ENCODE measurements around the gene ZNF532. TPM values are rescaled to one million over a fixed set of nuclear protein-coding genes. Genes with fewer than 3 reads are reported as not detected.

ZNF532 gene
- total RNA-seq, 1 experiment from 2014 or later = 21.1 TPM

DNA sequence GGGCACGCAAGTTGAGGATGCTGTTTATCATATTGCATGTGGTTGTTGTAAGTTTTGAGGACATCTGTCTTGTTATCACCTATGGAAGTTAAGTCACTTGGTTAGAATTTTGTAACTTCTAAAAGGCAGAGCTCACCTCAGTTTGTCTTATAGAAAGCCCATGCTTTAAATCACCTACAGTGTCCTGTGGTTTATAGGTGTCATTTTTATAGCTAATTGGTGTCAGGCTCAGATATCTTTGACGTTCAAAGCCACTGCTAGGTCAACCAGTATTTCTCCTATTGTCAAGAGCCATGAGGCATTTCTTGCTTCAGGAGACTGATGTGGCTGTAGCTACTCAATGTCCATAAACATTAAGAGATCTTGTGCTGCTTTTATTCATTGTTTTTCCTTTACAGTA, 16.8 kb downstream of the ZNF532 start:
- Histone ChIP-seq H3K4me3 (no peak overlapping the region), H3K79me2 (ENCODE audit: low read depth) (no peaks in the 10 kb centered on the region), H3F3A (ENCODE audit: insufficient read depth, low read depth) (no peaks in the 10 kb centered on the region), H3K36me3 (ENCODE audit: low read depth) (no peaks in the 10 kb centered on the region), H3K27me3 (ENCODE audit: insufficient read depth, low read depth) (no peaks in the 10 kb centered on the region), H3K4me2 (no peak overlapping the region), H4K20me1 (ENCODE audit: insufficient read depth) (no peaks in the 10 kb centered on the region), H3K9me2 (ENCODE audit: insufficient read depth) (no peaks in the 10 kb centered on the region), H3K27ac (no peak overlapping the region), H2AFZ (no peak overlapping the region), H3K9me3 (ENCODE audit: insufficient read depth, low read depth) (no peaks in the 10 kb centered on the region), H3K4me1 (replicated peaks; ENCODE audit: insufficient read depth) (no peaks in the 10 kb centered on the region)
- no TSS peak for BruUV-seq (replicated peaks)
- no peak for TF ChIP-seq EZH2 (IDR thresholded peaks at IDR 0.05; ENCODE audit: low read depth)
- TF ChIP-seq, protein P1, sequence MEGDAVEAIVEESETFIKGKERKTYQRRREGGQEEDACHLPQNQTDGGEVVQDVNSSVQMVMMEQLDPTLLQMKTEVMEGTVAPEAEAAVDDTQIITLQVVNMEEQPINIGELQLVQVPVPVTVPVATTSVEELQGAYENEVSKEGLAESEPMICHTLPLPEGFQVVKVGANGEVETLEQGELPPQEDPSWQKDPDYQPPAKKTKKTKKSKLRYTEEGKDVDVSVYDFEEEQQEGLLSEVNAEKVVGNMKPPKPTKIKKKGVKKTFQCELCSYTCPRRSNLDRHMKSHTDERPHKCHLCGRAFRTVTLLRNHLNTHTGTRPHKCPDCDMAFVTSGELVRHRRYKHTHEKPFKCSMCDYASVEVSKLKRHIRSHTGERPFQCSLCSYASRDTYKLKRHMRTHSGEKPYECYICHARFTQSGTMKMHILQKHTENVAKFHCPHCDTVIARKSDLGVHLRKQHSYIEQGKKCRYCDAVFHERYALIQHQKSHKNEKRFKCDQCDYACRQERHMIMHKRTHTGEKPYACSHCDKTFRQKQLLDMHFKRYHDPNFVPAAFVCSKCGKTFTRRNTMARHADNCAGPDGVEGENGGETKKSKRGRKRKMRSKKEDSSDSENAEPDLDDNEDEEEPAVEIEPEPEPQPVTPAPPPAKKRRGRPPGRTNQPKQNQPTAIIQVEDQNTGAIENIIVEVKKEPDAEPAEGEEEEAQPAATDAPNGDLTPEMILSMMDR (conservative IDR thresholded peaks at IDR 0.05) = no peak
- no peak for DNase-seq
- intact Hi-C loops (cut with micrococcal nuclease; ENCODE audit: unreplicated experiment) = no loop called here
- POLR2A ChIA-PET (ENCODE audit: unreplicated experiment) = interaction anchor here (0.6 kb wide), 1 partner anchor 9 kb away, joined by 5 read pairs; no protein-coding TSS in a partner anchor
- CTCF ChIA-PET = no interaction called here

DNA sequence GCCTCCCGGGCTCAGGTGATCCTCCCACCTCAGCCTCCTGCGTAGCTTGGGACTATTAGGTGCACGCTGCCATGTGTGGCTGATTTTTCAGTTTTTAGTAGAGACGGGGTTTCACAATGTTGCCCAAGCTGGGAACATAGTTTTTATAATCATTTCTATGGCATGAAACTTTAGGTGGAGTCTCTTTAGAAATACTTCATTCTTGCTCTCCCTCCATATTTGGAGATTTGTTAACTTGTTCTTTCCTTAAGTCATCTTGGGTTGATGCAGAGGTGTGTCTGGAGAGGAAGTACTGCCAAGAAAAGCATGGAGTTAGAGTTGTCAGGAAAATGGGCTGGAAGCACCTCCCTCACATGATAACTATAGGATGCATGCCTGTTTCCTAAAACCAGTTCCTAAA, 17.4 kb downstream of the ZNF532 start:
- H3K79me2 ChIP-seq (ENCODE audit: low read depth) = no peaks in the 10 kb centered on the region
- no peak for TF ChIP-seq EZH2 (IDR thresholded peaks at IDR 0.05; ENCODE audit: low read depth)
- TF ChIP-seq, protein P1 (conservative IDR thresholded peaks at IDR 0.05) = no peak
- H3F3A ChIP-seq (ENCODE audit: insufficient read depth, low read depth) = no peaks in the 10 kb centered on the region
- POLR2A ChIA-PET (ENCODE audit: unreplicated experiment) = interaction anchor here (0.6 kb wide), 1 partner anchor 8 kb away, joined by 5 read pairs; no protein-coding TSS in a partner anchor
- H3K4me3 ChIP-seq = no peak overlapping the region
- H3K4me1 ChIP-seq (replicated peaks; ENCODE audit: insufficient read depth) = no peaks in the 10 kb centered on the region
- H2AFZ ChIP-seq = no peak overlapping the region
- H3K9me2 ChIP-seq (ENCODE audit: insufficient read depth) = no peaks in the 10 kb centered on the region
- H3K27ac ChIP-seq = no peak overlapping the region
- H3K27me3 ChIP-seq (ENCODE audit: insufficient read depth, low read depth) = no peaks in the 10 kb centered on the region
- DNase-seq = no peak
- no peaks in the 10 kb centered on the region for H3K36me3 ChIP-seq (ENCODE audit: low read depth)
- CTCF ChIA-PET = no interaction called here
- no peaks in the 10 kb centered on the region for H3K9me3 ChIP-seq (ENCODE audit: insufficient read depth, low read depth)
- H3K4me2 ChIP-seq = no peak overlapping the region
- H4K20me1 ChIP-seq (ENCODE audit: insufficient read depth) = no peaks in the 10 kb centered on the region
- intact Hi-C loops (cut with micrococcal nuclease; ENCODE audit: unreplicated experiment) = no loop called here
- BruUV-seq (replicated peaks) = no TSS peak

DNA sequence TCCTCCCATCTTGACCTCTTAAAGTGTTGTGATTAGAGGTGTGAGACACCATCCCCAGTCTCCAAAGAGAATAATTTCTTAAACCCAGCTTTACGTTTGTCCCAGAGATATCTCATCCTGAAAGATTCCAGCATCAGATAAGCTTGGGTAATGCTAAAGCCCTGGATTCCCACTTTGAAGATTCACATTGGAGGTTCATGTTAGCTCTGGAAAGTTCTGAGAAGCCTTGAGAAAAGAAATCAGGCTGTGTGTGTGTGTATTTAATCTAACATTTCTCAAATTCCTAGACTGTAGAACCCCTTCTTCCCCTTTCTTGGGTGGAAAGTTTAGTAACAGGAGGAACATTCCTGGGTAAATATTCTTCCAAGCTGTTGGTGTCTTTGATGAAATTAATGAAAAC, 18.0 kb downstream of the ZNF532 start:
- H3K9me3 ChIP-seq (ENCODE audit: insufficient read depth, low read depth) = no peaks in the 10 kb centered on the region
- no peak overlapping the region for H3K4me3 ChIP-seq
- no peaks in the 10 kb centered on the region for H3K4me1 ChIP-seq (replicated peaks; ENCODE audit: insufficient read depth)
- H3K9me2 ChIP-seq (ENCODE audit: insufficient read depth) = no peaks in the 10 kb centered on the region
- H3K27ac ChIP-seq = no peak overlapping the region
- H3K79me2 ChIP-seq (ENCODE audit: low read depth) = no peaks in the 10 kb centered on the region
- no peak overlapping the region for H2AFZ ChIP-seq
- ChIA-PET POLR2A (ENCODE audit: unreplicated experiment) (no interaction called here), CTCF (no interaction called here)
- intact Hi-C loops (cut with micrococcal nuclease; ENCODE audit: unreplicated experiment) = no loop called here
- H4K20me1 ChIP-seq (ENCODE audit: insufficient read depth) = no peaks in the 10 kb centered on the region
- H3K4me2 ChIP-seq = no peak overlapping the region
- no peak for TF ChIP-seq EZH2 (IDR thresholded peaks at IDR 0.05; ENCODE audit: low read depth)
- TF ChIP-seq, protein P1 (conservative IDR thresholded peaks at IDR 0.05) = no peak
- BruUV-seq (replicated peaks) = no TSS peak
- no peaks in the 10 kb centered on the region for H3K27me3 ChIP-seq (ENCODE audit: insufficient read depth, low read depth)
- H3K36me3 ChIP-seq (ENCODE audit: low read depth) = no peaks in the 10 kb centered on the region
- DNase-seq = no peak
- no peaks in the 10 kb centered on the region for H3F3A ChIP-seq (ENCODE audit: insufficient read depth, low read depth)
